ENCODE data around the gene IL17C. TPM values are rescaled to one million over a fixed set of nuclear protein-coding genes. Genes with fewer than 3 reads are reported as not detected.

Gene IL17C
- total and polyA plus RNA-seq, 10 of the 15 experiments (the other 5 are each of a cell fraction or from before 2014, with no cell fraction given) = not detected

DNA sequence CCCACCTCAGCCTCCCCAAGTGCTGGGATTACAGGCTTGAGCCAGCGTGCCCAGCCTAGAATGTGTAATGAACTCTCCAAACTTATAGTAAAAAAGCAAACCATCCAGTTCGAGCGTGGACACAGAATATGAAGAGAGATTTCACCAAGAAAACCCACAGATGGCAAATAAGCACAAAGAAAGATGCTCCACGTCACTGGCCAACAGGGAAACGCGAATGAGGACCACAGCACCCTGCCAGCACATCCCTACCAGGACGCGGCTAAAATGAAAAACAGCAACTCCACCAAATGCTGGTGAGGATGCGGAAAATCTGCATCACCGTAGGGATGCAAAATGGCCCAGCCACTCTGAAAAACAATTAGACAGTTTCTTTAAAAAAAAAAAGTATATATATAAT, 23.1 kb downstream of the IL17C start:
- no peak for FAIRE-seq
- SMC1A ChIA-PET (ENCODE audit: uncharacterized antibody, unreplicated experiment) = interaction anchor here (0.9 kb wide), 1 partner anchor 25 kb away, joined by 4 read pairs; no protein-coding TSS in a partner anchor

More for the DNA sequence above, 23.1 kb downstream of the IL17C start:
- Histone ChIP-seq H3K9ac (ENCODE audit: control insufficient read depth, insufficient read depth, low read length) (peak overlapping the region; percentile 2; the same call in 1 of the 2 replicates), H4K20me1 (ENCODE audit: control insufficient read depth, insufficient read depth) (no peaks in the 10 kb centered on the region), H2AFZ (ENCODE audit: control insufficient read depth, low read depth, low read length) (no peak overlapping the region), H3K27me3 (replicated peaks in 1 of 2; ENCODE audit: control insufficient read depth in 2 of 2, insufficient read depth in 2 of 2, low read length in 1 of 2) (no peaks in the 10 kb centered on the region), H3K4me1 (ENCODE audit: control insufficient read depth, insufficient read depth, low read length) (peaks cover 6% of the 10 kb centered on the region; the same call in 1 of the 2 replicates), H3K9me3 (replicated peaks; ENCODE audit: control insufficient read depth, insufficient read depth, low read length) (no peaks in the 10 kb centered on the region), H3K4me3 (peak overlapping the region; percentile 55; the same call in 1 of the 2 replicates), H3K4me2 (ENCODE audit: control insufficient read depth, insufficient read depth) (peak overlapping the region; percentile 71), H3K79me2 (ENCODE audit: control insufficient read depth, insufficient read depth, low read length) (peaks cover 47% of the 10 kb centered on the region), H3K27ac (ENCODE audit: control insufficient read depth, insufficient read depth) (peak overlapping the region; percentile 28; the same call in 1 of the 2 replicates), H3K36me3 (ENCODE audit: control insufficient read depth in 2 of 2, insufficient read depth in 2 of 2, low read length in 1 of 2) (peaks cover 6 to 10% of the 10 kb centered on the region in 2 experiments; a peak in 3 of 4 replicates)
- WGBS (ENCODE audit: insufficient coverage, insufficient replicate concordance, low lambda C conversion rate, missing lambda C conversion rate) = 78% methylated on average over 10 of the region's 10 CpGs
- in situ Hi-C loops (cut with MboI) (no loop called here), intact Hi-C loops (cut with micrococcal nuclease; ENCODE audit: unreplicated experiment) (no loop called here)
- DNase-seq (ENCODE audit: low read depth, low spot score) (no peak), ATAC-seq (no peak)
- RAD21 ChIA-PET (ENCODE audit: unreplicated experiment) = no interaction called here
- POLR2A ChIA-PET = interaction anchor here (0.6 to 2.4 kb wide), 2 partner anchors 30 to 40 kb away, joined by 3 to 6 read pairs; no protein-coding TSS in a partner anchor
- no TSS peak for BruUV-seq (replicated peaks)
- CTCF ChIA-PET = interaction anchor here (0.7 to 1.2 kb wide), 3 partner anchors 9 to 145 kb away, joined by 3 read pairs; no protein-coding TSS in a partner anchor
- TF ChIP-seq IRF5 (IDR thresholded peaks at IDR 0.05; ENCODE audit: borderline replicate concordance) (no peak), MLLT1 (IDR thresholded peaks at IDR 0.05) (peak; percentile 48; the same call in 1 of the 2 replicates)
